Type B pancreatic cell (in vitro differentiated cells): Measurements from ENCODE around the gene NBEA. TPM values are rescaled to one million over a fixed set of nuclear protein-coding genes. Genes with fewer than 3 reads are reported as not detected.

Source experiments
- DNase-seq: peaks from one replicate; pipeline ENCODE4 v3.0.0; 2021; ENCODE audit warnings: mixed read lengths; ENCODE audit not compliant: unreplicated experiment; ENCODE audit errors: extremely low spot score
- H3K27ac Mint-ChIP-seq: 2 replicates; pipeline ENCODE4 v1.8.0; 2021; ENCODE audit warnings: mild to moderate bottlenecking, mixed read lengths
- H3K27me3 Mint-ChIP-seq: 2 replicates; pipeline ENCODE4 v1.8.0; 2021; ENCODE audit warnings: mixed read lengths
- H3K36me3 Mint-ChIP-seq: 2 replicates; pipeline ENCODE4 v1.8.0; 2021; ENCODE audit warnings: mixed read lengths
- H3K4me1 Mint-ChIP-seq: one replicate; pipeline ENCODE4 v1.8.0; 2021; ENCODE audit warnings: mixed read lengths; ENCODE audit not compliant: unreplicated experiment
- H3K4me3 Mint-ChIP-seq: 2 replicates; pipeline ENCODE4 v1.8.0; 2021; ENCODE audit warnings: mild to moderate bottlenecking, mixed read lengths
- H3K9me3 Mint-ChIP-seq: 2 replicates; pipeline ENCODE4 v1.8.0; 2021; ENCODE audit warnings: mixed read lengths
- total RNA-seq: library from RNA; stranded (reverse); gene quantifications from 2 replicates; pipeline ENCODE4 v1.2.1, GENCODE V29; 2021; ENCODE audit warnings: low replicate concordance
- TF ChIP-seq, protein P1 (sequence below): fragments of 200-600 bp; sonication (generic); conservative IDR thresholded peaks from 2 replicates; pipeline ENCODE4 v1.5.0; 2021; ENCODE audit warnings: antibody characterized with exemption, mild to moderate bottlenecking

NBEA gene
- total RNA-seq, 1 donor from 2014 or later = 20.8 TPM

GRCh38 chr13:35345992-35346391 is 403.9 kb downstream of the NBEA start:
- H3K9me3 Mint-ChIP-seq = no peaks in the 10 kb centered on the region
- DNase-seq = no peak
- TF ChIP-seq, protein P1, sequence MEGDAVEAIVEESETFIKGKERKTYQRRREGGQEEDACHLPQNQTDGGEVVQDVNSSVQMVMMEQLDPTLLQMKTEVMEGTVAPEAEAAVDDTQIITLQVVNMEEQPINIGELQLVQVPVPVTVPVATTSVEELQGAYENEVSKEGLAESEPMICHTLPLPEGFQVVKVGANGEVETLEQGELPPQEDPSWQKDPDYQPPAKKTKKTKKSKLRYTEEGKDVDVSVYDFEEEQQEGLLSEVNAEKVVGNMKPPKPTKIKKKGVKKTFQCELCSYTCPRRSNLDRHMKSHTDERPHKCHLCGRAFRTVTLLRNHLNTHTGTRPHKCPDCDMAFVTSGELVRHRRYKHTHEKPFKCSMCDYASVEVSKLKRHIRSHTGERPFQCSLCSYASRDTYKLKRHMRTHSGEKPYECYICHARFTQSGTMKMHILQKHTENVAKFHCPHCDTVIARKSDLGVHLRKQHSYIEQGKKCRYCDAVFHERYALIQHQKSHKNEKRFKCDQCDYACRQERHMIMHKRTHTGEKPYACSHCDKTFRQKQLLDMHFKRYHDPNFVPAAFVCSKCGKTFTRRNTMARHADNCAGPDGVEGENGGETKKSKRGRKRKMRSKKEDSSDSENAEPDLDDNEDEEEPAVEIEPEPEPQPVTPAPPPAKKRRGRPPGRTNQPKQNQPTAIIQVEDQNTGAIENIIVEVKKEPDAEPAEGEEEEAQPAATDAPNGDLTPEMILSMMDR = no peak
- H3K27me3 Mint-ChIP-seq = no peaks in the 10 kb centered on the region
- H3K4me3 Mint-ChIP-seq = no peak overlapping the region
- H3K27ac Mint-ChIP-seq = no peak overlapping the region
- no peaks in the 10 kb centered on the region for H3K36me3 Mint-ChIP-seq
- peaks cover 20% of the 10 kb centered on the region for H3K4me1 Mint-ChIP-seq

DNA sequence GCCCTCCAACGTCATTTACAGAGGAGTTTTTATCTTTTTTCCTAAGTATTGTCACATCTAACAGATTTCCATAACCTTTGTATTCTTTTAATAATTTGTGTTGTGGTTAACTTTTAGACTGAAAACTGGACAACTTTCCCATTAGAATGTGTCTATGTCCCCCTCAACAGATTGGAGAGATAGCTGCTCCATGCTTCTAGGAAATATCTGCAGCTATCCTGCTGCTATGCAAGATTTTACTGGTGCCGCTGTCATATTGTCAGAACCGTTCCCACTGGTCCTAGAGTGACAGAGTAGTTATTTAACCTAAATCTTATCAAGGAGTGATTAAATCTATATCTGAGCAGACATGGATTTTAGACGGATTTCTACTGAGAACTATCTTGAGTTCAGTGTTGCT is 404.4 kb downstream of the NBEA start:
- Mint-ChIP-seq H3K9me3 (no peaks in the 10 kb centered on the region), H3K27me3 (no peaks in the 10 kb centered on the region), H3K27ac (no peak overlapping the region), H3K4me1 (peaks cover 20% of the 10 kb centered on the region), H3K4me3 (no peak overlapping the region), H3K36me3 (no peaks in the 10 kb centered on the region)
- TF ChIP-seq, protein P1 = no peak
- DNase-seq = no peak

- no peak for DNase-seq
- H3K4me3 Mint-ChIP-seq = no peak overlapping the region
- H3K36me3 Mint-ChIP-seq = no peaks in the 10 kb centered on the region
- H3K27ac Mint-ChIP-seq = no peak overlapping the region
- TF ChIP-seq, protein P1 = no peak
- no peaks in the 10 kb centered on the region for H3K27me3 Mint-ChIP-seq
- H3K4me1 Mint-ChIP-seq = peaks cover 20% of the 10 kb centered on the region
- H3K9me3 Mint-ChIP-seq = no peaks in the 10 kb centered on the region
These were observed 405.7 kb downstream of the NBEA start for GRCh38 chr13:35347679-35348205.

DNA sequence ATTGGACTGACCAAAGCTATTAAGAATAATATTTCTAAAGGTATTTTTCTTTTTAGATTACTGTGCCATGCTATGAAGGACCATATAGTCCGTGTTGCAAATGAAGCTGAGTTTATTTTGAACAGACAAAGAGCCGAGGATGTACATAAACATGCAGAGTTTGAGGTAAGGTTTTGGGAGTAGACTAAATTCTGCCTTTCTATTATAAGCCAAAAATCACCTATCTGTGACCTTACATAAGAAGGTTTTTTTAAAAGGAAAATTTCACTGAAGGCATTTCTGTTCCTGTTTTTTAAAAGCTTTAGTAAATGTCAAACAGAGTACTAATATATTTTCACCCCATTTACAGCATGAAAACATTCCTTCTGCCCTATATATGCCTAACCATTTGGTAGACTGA is 407.0 kb downstream of the NBEA start:
- Mint-ChIP-seq H3K27ac (no peak overlapping the region), H3K36me3 (no peaks in the 10 kb centered on the region), H3K9me3 (no peaks in the 10 kb centered on the region), H3K4me1 (peaks cover 20% of the 10 kb centered on the region), H3K4me3 (no peak overlapping the region), H3K27me3 (no peaks in the 10 kb centered on the region)
- no peak for DNase-seq
- TF ChIP-seq, protein P1 = no peak

DNA sequence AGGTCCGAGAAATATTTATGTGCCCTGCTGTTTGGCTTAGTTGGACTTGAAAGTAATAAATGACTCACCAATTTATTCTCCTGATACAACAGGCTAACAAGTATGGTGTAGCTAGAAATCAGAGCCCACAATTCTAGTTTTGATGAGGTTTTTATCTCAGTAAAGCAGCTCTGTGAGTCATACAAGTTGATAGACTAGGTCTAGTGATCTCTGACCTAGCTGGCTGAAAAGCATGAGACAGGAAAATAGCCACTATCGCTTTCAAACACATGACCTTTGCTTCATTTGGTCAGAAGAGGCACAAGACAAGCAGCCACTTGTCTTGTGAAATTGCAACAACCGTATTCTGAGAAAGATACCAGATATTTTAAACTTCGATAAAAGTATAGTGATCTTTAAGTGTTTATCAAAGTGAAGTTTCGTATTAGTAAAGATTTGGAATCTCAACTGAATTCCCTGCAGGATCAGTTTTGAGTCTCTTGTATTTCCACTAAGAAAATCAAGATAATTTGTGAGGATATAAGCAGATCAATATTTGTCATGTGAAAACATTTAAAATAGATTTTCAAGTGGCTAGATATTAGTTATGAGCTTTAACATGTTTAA is 407.7 kb downstream of the NBEA start:
- peak overlapping the region; percentile 65 for H3K27ac Mint-ChIP-seq
- no peaks in the 10 kb centered on the region for H3K27me3 Mint-ChIP-seq
- H3K4me1 Mint-ChIP-seq = peaks cover 20% of the 10 kb centered on the region
- no peaks in the 10 kb centered on the region for H3K9me3 Mint-ChIP-seq
- DNase-seq = no peak
- peak overlapping the region; percentile 46 for H3K4me3 Mint-ChIP-seq
- no peaks in the 10 kb centered on the region for H3K36me3 Mint-ChIP-seq
- TF ChIP-seq, protein P1 = no peak
